Stimulated activated CD8-positive, alpha-beta memory T cell treated with anti-CD3 and anti-CD28 coated beads, Interleukin-15, amount 100 ng/mL, for 1 hour (primary cell): ENCODE data around the gene IKBIP.
"Not testable (repeated sequence)": the region's sequence is repeated elsewhere in the genome, so short reads cannot be mapped to it uniquely, and the experiment has no call there.

Experiments
- DNase-seq: peaks from one replicate; pipeline ENCODE4 v3.0.0-alpha.2; 2020; ENCODE audit warnings: low read depth

IKBIP gene

GRCh38 chr12:98644712-98645571, at the start of gene IKBIP, which contains the start of gene APAF1:
TSS of gene IKBIP (minus strand) at chr12:98644788. CDS start at chr12:98644701, 87 bp downstream.
TSS of gene APAF1 (plus strand) at chr12:98645290. CDS start at chr12:98648360, 3,070 bp downstream.
- peak; percentile 92 for DNase-seq

DNA sequence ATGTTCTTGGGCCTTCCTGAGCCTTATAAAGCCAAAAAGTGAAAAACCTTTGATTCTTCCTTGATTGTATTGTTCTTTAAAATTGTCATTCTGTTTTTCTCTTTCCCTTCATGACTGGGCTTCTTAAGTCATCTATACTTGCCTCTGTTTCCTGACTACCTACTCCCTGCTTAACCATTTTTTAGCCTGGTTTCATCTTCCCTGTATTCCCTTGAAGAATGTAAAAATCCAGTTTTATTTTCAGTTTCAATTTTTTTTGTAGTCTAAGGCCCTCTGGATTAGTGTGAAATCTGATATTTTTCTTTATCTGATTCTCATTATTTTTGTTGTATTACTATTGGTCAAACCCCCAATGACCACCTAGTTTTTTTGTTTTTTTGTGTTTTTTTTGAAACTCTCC, 46.8 kb upstream of the IKBIP start:
- no peak for DNase-seq

- no peak for DNase-seq
These were observed 42.0 kb upstream of the IKBIP start for GRCh38 chr12:98686603-98687002.

DNA sequence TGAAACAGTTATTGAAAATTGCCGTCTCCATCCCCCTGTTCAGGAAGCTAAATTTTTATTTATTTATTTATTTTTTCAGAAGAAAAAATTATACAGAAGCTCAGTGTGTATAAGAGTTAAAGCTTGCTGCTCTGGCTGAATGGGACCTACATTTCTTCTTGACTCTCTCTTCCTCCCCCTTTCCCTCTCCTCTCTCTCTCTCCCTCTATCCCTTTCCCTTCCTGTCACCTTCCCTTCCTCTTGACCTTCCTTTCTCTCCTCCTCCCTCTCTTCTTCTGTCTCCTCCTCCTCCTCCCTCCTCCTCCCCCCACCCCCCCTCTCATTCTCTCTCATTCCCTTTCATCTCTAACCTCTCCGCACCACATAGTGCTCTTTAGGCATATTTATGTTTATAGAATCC, 39.6 kb upstream of the IKBIP start:
- no peak for DNase-seq

DNA sequence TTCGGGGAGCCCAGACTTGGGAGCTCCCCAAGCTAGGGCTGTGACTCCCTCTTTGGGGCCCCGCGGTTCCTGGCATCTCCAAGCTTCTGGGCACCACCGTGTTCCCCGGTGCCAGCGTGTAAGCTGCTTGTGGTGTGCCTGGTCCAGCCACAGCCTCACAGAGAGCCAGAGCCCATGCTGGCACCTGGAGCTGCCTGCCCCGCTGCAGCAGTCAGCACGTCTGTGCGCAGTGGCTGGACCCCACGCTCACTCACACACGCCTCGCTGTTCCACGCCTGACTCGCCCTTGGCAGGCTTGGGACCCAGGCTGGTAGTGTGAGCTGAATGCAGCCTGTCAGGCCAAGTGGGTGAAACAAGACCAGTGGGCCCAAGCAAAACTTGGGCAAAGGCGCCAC, 35.0 kb upstream of the IKBIP start:
- DNase-seq = no peak

- no peak for DNase-seq
These were observed 34.5 kb upstream of the IKBIP start for GRCh38 chr12:98678946-98679610.

DNA sequence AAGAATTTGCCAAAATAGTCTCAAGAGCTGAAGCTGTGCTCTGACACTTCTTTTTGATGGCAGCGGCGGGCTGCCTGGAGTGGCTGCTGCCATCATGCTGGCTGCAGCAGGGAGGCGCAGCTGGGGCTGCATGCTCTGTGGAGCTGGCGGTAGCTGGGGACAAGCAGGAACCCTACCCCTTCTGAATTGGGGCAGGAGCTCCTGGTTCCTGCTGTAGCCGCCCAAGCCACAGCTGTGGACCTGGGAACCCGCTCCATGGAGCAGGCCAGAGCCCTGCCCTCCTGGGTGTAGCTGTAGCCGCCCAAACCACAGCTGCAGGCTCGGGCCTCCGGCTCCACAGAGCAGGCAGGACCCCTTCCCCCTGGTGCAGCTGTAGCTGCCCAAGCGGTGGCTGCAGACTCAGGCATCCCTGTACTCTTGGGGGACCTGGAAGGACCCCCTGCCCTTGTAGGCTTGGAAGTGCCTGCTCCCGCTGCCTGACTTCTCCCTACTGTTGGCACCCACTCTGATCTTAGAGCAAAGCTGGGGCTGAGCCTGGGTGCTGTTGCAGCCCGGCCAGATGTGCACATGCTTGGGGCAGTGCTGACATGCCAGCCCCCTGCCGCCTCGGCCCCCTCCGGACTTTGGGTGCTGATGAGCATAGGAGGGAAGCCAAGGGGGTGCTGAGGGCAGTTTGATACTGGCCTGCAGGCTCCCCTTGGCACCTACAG, 33.8 kb upstream of the IKBIP start:
- no peak for DNase-seq

DNA sequence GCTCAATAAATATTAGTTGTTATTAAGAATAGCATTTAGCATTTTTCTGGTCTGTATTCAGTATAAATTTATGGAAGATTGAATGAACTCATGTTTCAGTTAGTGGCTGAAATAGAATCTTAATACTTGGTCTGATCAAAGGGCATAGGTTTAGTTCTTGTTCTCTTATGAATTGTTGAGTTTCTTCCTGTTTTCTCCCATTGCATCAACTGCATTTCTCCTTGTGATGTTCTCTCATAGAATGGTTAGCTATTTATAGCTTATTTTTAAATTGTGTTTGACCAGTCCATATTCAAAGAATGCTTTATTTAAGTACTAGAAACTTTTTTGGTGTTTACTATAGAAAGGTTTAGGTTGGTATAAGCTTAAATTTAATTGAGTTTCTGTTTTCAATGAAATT, 30.3 kb upstream of the IKBIP start:
- DNase-seq = no peak

- no peak for DNase-seq
These were observed 26.9 kb upstream of the IKBIP start for GRCh38 chr12:98671459-98671858.

DNA sequence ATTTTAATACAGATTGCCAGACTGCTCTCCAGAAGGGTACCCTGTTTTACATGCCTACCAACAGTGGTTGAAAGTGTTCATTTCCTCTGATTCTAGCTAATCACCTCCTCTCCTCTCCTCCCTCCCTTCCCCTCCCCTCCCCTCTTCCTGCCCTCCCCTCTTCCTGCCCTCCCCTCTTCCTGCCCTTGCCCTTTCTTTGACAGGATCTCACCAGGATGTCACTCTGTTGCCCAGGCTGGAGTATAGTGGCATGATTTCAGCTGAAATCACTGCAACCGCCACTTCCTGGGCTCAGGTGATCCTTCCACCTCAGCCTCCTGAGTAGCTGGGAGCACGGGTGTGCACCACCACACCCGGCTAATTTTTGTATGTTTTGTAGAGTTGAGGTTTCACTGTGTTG, 25.2 kb upstream of the IKBIP start:
- DNase-seq = no peak

DNA sequence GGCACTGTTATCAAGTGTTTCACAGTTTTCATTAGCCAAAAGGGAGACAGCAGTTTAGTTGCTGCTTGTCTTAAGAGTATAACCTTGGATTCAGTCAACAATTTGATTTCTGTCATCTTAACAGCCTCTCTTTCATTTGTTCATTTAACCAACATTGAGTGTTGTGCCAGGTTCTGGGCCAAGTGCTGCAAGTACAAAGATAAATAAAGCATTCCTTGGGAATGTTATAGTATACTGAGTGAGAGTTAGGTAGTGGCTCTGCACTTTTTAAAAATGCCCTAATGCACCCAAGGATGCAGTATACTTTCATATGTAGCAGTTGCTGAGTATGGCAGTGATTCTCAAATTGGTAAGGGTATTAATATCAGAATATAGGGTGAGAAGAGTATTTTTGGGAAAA, 15.9 kb upstream of the IKBIP start:
- DNase-seq = no peak

- DNase-seq = no peak
These were observed 11.9 kb upstream of the IKBIP start for GRCh38 chr12:98656289-98657101.

DNA sequence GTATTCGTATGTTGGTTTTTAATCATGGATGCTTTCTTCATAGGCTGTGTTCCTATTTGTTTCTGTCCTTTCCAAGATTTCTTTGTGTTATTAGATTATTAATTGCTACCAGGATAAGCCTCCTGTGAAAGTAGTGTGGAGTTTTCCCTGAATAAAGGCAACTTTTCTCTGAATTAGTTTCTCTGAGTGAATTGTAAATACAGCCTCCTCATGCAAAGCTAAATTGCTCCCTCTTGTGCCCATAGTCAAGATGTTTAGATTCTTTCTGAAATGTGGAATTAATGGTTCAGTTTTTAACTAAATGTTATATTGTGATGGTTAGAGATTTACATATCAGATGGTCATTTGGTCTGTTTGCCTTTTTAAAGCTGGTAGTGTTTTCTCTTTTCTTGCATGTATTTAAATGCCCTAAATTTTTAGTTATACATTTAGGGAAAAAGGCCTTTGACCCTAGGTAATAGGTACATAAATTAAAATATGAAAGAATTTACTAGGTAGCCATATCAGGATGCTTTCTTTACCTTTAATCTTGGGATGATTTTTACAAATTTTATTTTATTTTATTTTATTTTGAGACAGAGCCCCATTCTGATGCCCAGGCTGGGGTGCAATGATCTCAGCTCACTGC, 9.4 kb upstream of the IKBIP start:
- DNase-seq = no peak

- no peak for DNase-seq
These were observed 6.7 kb upstream of the IKBIP start for GRCh38 chr12:98651328-98651727.

- no peak for DNase-seq
These were observed 1.9 kb upstream of the IKBIP start for GRCh38 chr12:98646294-98647090.

DNA sequence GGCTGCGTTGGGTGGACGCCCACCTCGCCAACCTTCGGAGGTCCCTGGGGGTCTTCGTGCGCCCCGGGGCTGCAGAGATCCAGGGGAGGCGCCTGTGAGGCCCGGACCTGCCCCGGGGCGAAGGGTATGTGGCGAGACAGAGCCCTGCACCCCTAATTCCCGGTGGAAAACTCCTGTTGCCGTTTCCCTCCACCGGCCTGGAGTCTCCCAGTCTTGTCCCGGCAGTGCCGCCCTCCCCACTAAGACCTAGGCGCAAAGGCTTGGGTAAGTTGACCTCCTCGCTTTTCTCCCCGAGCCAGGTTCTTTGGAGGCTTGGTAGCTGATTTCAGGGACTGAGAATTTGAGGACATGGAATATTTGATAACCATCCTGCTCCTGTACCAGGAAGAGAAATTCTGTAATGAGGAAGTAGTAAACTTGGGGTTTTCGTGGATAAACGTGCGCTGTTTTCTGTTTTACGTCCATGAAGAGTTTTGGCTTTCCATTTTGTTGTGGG, 1.0 kb upstream of the IKBIP start:
- DNase-seq = no peak

DNA sequence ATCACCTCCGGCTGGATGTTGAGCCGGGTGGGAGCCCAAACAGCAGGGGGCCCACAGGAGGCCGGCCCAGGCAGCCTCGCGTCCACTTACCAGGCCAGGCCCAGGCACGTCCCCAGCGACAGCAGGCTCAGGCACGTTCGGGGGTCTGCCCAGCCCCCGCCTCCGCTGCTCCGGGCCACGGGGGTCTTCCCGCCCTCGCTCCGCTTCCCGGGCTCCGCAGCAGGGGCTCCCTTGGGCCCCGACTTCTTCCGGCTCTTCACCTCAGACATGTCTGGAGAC, 216 bp downstream of the IKBIP start:
- no peak for DNase-seq

DNA sequence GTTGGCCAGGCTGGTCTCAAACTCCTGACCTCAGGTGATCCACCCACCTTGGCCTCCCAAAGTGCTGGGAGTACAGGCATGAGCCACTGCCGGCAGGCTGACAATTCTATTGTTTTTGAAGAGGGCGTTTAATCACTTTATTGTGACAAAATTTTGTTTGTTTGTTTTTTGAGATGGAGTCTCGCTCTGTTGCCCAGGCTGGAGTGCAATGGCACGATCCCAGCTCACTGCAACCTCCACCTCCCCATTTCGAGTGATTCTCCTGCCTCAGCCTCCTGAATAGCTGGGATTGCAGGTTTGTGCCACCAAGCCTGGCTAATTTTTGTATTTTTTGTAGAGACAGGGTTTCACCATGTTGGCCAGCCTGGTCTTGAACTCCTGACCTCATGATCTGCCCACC, 1.8 kb downstream of the IKBIP start:
- not testable (repeated sequence) for DNase-seq

- DNase-seq = no peak
These were observed 5.1 kb downstream of the IKBIP start for GRCh38 chr12:98639491-98639890.

GRCh38 chr12:98638009-98638408, 6.6 kb downstream of the IKBIP start:
- DNase-seq = no peak

GRCh38 chr12:98637068-98637467, 7.5 kb downstream of the IKBIP start:
- DNase-seq = no peak
